ENCODE measurements around the gene RAB11FIP5. TPM values are rescaled to one million over a fixed set of nuclear protein-coding genes. Genes with fewer than 3 reads are reported as not detected.

The RAB11FIP5 gene
- total RNA-seq, 2 experiments from 2014 or later = 12.6 to 13.8 TPM

DNA sequence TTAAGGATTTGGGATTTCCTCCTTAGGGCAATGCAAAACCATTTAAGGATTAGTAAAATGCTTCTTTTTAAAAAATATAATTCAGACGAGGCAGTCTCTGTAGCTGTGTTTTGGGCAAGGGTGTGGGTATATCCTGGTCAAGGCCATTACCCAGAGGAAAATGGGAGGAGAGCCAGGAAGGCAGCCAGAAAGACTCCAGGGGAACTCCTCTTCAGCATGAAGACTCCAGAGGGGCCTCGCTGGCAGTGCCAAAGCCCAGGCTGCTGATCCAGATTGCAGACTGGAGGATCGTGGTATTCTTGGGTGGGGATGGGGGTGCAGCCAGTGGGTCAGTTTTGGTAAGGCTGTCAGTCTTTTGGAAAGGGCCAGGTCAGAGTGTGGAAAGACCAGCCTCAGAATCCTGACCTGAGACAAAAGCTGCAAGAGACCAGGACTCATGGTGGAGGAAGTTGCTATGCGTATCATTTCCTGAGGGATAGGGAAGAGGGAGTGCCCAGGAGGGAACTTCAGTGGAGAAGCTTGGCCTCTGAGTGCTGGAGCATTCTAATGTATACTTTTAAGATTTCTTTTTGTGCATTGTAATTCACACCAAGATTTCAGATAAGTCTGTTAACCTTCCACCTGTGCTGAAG, 20.9 kb upstream of the RAB11FIP5 start:
- H3K36me3 Mint-ChIP-seq (ENCODE audit: low read depth) = no peaks in the 10 kb centered on the region
- H3K4me3 Mint-ChIP-seq = no peak overlapping the region
- peaks cover 12% of the 10 kb centered on the region for H3K27me3 Mint-ChIP-seq
- TF ChIP-seq, protein P1, sequence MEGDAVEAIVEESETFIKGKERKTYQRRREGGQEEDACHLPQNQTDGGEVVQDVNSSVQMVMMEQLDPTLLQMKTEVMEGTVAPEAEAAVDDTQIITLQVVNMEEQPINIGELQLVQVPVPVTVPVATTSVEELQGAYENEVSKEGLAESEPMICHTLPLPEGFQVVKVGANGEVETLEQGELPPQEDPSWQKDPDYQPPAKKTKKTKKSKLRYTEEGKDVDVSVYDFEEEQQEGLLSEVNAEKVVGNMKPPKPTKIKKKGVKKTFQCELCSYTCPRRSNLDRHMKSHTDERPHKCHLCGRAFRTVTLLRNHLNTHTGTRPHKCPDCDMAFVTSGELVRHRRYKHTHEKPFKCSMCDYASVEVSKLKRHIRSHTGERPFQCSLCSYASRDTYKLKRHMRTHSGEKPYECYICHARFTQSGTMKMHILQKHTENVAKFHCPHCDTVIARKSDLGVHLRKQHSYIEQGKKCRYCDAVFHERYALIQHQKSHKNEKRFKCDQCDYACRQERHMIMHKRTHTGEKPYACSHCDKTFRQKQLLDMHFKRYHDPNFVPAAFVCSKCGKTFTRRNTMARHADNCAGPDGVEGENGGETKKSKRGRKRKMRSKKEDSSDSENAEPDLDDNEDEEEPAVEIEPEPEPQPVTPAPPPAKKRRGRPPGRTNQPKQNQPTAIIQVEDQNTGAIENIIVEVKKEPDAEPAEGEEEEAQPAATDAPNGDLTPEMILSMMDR (IDR thresholded peaks at IDR 0.05) = no peak
- ATAC-seq (ENCODE audit: poor library complexity) (no peak), DNase-seq (no peak)
- H3K4me1 Mint-ChIP-seq (ENCODE audit: low read depth) = no peaks in the 10 kb centered on the region
- Histone ChIP-seq H3K4me3 (ENCODE audit: low read length) (no peak overlapping the region), H3K27me3 (ENCODE audit: control insufficient read depth in 1 of 2, insufficient read depth in 2 of 2, low read length in 2 of 2) (peaks cover 0 to 4% of the 10 kb centered on the region in 2 experiments), H3K4me1 (ENCODE audit: insufficient read depth, low read length) (no peaks in the 10 kb centered on the region), H3K9me3 (ENCODE audit: control insufficient read depth in 1 of 2, insufficient read depth in 1 of 2, low read length in 2 of 2) (no peaks in the 10 kb centered on the region), H3K27ac (ENCODE audit: low read depth in 1 of 2, low read length in 2 of 2) (no peak overlapping the region), H3K36me3 (ENCODE audit: insufficient read depth, low read length) (no peaks in the 10 kb centered on the region)
- POLR2A ChIA-PET = interaction anchor here (0.6 kb wide), 1 partner anchor 340 kb away, joined by 3 read pairs; no protein-coding TSS in a partner anchor
- CTCF ChIA-PET = no interaction called here
- H3K27ac Mint-ChIP-seq = no peak overlapping the region
- H3K9me3 Mint-ChIP-seq = no peaks in the 10 kb centered on the region
- intact Hi-C loops (cut with DNase I, micrococcal nuclease) = no loop called here

DNA sequence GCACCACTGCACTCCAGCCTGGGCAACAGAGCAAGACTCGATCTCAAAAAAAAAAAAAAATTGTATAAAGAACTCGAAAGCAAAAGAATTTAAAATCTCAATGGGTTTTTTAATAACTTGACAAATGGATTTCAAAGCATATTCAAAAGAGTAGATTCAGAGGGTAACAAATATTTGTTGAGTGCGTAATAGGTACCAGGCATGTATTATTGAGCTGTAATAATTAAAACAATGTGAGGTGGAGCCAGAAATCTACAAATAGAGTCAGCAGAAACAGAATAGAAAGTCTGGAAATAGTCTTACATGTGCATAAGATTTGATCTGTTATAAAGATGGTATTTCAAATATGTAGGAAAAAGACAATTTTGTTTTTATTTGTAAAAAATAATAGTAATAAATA, 19.1 kb upstream of the RAB11FIP5 start:
- POLR2A ChIA-PET = no interaction called here

DNA sequence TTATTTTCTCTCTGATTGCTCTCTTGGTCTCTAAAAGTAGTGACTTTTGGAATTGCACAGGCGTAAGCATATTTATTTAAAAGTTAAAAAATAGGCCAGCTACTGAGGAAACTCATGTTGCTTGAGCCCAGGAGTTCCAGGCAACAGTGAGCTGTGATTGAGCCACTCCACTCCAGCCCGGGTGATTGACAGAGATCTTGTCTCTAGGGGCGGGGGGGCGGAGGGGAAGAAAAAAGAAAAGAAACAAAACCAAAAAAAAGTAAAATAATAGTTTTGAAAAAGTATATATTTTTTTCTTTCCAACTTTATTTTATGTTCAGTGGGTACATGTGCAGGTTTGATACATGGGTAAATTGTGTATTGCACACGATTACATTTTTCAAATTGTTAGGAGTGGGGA, 18.0 kb upstream of the RAB11FIP5 start:
- Mint-ChIP-seq H3K27me3 (peaks cover 22% of the 10 kb centered on the region), H3K4me1 (ENCODE audit: low read depth) (no peaks in the 10 kb centered on the region), H3K36me3 (ENCODE audit: low read depth) (no peaks in the 10 kb centered on the region), H3K27ac (no peak overlapping the region), H3K9me3 (no peaks in the 10 kb centered on the region), H3K4me3 (no peak overlapping the region)
- no peaks in the 10 kb centered on the region for H3K9me3 ChIP-seq (ENCODE audit: control insufficient read depth in 1 of 2, insufficient read depth in 1 of 2, low read length in 2 of 2)
- no peaks in the 10 kb centered on the region for H3K36me3 ChIP-seq (ENCODE audit: insufficient read depth, low read length)
- DNase-seq = no peak
- H3K27me3 ChIP-seq (ENCODE audit: control insufficient read depth in 1 of 2, insufficient read depth in 2 of 2, low read length in 2 of 2) = peaks cover 0 to 4% of the 10 kb centered on the region in 2 experiments
- no peak for ATAC-seq (ENCODE audit: poor library complexity)
- H3K4me3 ChIP-seq (ENCODE audit: low read length) = no peak overlapping the region
- ChIA-PET POLR2A (no interaction called here), CTCF (no interaction called here)
- TF ChIP-seq, protein P1 (IDR thresholded peaks at IDR 0.05) = no peak
- intact Hi-C loops (cut with DNase I, micrococcal nuclease) = no loop called here
- H3K4me1 ChIP-seq (ENCODE audit: insufficient read depth, low read length) = no peaks in the 10 kb centered on the region
- no peak overlapping the region for H3K27ac ChIP-seq (ENCODE audit: low read depth in 1 of 2, low read length in 2 of 2)

More for the DNA sequence above, 19.1 kb upstream of the RAB11FIP5 start:
- no peaks in the 10 kb centered on the region for H3K9me3 ChIP-seq (ENCODE audit: control insufficient read depth in 1 of 2, insufficient read depth in 1 of 2, low read length in 2 of 2)
- DNase-seq (no peak), ATAC-seq (ENCODE audit: poor library complexity) (no peak)
- no peak overlapping the region for H3K4me3 ChIP-seq (ENCODE audit: low read length)
- Mint-ChIP-seq H3K27me3 (peaks cover 13% of the 10 kb centered on the region), H3K4me3 (no peak overlapping the region), H3K27ac (no peak overlapping the region), H3K4me1 (ENCODE audit: low read depth) (no peaks in the 10 kb centered on the region), H3K36me3 (ENCODE audit: low read depth) (no peaks in the 10 kb centered on the region), H3K9me3 (no peaks in the 10 kb centered on the region)
- TF ChIP-seq, protein P1 (IDR thresholded peaks at IDR 0.05) = no peak
- CTCF ChIA-PET = interaction anchor here (1.6 kb wide), 1 partner anchor 9 kb away, joined by 4 read pairs; no protein-coding TSS in a partner anchor
- H3K4me1 ChIP-seq (ENCODE audit: insufficient read depth, low read length) = no peaks in the 10 kb centered on the region
- no peak overlapping the region for H3K27ac ChIP-seq (ENCODE audit: low read depth in 1 of 2, low read length in 2 of 2)
- H3K27me3 ChIP-seq (ENCODE audit: control insufficient read depth in 1 of 2, insufficient read depth in 2 of 2, low read length in 2 of 2) = peaks cover 0 to 4% of the 10 kb centered on the region in 2 experiments
- no peaks in the 10 kb centered on the region for H3K36me3 ChIP-seq (ENCODE audit: insufficient read depth, low read length)
- intact Hi-C loops (cut with DNase I, micrococcal nuclease) = no loop called here

All from CD4-positive, alpha-beta T cell (primary cell).